Suppressor macrophage treated with lipopolysaccharide for 1 hour (primary cell): ENCODE data around the gene OR52N4.
"Not testable (repeated sequence)": the region's sequence is repeated elsewhere in the genome, so short reads cannot be mapped to it uniquely, and the experiment has no call there.

Experiments used
- DNase-seq, 3 donors: peaks; one replicate each; pipeline ENCODE4 v3.0.0-alpha.2; 2020 to 2022

Gene OR52N4

DNA sequence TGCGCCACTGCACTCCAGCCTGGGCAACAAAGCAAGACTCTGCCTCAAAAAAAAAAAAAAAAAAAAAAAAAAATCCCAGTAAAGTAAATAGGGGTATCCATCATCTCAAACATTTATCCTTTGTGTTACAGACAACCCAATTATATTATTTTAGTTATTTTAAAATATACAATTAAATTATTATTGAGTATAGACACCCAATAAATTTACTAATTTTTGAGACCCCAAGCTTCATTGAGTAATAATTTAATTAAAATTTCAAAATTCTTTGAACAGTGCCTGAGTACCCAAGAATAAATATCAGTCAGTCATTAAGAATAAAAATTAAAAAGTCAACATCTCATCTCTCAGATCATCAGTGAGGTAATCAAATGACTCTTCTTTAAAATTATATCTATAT lies at the start of gene OR52N4:
Gene OR52N4 (plus strand): TSS at position 301 of the 400 bp plus-strand sequence. CDS start 498 bp downstream, outside the sequence.
- no peak for DNase-seq

DNA sequence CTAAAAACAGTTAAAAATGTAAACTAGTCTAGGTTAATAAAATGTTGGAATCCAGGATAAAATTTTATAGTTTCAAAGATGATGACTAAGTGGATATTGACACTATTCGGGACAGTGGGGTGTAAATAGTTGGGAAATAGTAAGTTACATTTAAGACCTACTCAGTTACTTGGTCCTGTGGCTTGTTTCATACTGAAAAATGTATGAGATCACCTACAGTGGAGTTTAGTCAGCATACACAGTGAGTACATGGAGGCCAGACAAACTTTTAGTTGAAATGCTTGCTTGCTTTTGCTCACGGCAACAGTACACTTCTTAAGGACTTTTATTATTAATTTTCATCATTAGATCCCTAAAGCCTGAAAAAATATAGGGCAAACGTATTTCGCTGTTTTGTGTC lies 48.4 kb upstream of the OR52N4 start:
- no peak for DNase-seq

DNA sequence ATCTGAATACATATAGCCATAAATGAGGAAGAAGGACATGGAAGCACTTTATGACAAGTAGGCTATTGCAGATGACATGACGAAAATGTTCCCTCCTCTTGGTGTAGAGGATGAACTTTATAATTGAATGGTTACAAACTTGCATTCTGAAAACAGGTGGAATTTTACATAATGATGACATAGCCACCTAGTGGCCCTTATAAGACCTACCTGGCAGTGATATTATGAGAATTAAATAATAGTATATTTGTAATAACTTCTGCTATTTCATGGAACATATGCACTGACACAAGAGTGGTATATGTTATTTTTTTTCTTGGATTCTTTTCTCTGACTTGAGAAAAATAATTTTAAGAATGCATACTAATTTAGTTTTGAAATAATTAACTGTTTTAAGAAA lies 41.5 kb upstream of the OR52N4 start:
- no peak for DNase-seq

DNA sequence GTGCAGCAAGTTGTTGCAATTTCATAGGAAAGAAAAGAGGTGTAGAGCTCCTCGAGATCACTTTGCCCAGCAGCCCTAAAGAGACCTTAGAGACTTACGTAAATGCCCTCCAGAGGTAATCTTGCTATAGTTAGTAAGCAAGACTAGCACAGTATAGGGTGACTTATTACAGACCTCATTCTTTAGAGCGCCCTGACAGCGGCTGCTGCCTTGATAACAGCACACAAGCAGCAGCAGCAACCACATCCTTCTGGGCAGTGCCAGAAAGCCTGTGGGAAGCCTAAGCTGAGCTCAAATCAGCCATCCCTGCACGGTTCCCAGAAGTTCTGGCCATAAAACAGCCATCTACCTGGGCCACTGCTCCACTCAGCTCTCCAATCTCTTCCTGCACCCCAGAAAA lies 40.3 kb upstream of the OR52N4 start:
- DNase-seq = no peak

DNA sequence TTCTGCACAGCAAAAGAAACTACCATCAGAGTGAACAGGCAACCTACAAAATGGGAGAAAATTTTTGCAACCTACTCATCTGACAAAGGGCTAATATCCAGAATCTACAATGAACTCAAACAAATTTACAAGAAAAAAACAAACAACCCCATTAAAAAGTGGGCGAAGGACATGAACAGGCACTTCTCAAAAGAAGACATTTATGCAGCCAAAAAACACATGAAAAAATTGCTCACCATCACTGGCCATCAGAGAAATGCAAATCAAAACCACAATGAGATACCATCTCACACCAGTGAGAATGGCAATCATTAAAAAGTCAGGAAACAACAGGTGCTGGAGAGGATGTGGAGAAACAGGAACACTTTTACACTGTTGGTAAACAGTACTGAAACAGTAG lies 37.5 kb upstream of the OR52N4 start:
- DNase-seq = not testable (repeated sequence)

DNA sequence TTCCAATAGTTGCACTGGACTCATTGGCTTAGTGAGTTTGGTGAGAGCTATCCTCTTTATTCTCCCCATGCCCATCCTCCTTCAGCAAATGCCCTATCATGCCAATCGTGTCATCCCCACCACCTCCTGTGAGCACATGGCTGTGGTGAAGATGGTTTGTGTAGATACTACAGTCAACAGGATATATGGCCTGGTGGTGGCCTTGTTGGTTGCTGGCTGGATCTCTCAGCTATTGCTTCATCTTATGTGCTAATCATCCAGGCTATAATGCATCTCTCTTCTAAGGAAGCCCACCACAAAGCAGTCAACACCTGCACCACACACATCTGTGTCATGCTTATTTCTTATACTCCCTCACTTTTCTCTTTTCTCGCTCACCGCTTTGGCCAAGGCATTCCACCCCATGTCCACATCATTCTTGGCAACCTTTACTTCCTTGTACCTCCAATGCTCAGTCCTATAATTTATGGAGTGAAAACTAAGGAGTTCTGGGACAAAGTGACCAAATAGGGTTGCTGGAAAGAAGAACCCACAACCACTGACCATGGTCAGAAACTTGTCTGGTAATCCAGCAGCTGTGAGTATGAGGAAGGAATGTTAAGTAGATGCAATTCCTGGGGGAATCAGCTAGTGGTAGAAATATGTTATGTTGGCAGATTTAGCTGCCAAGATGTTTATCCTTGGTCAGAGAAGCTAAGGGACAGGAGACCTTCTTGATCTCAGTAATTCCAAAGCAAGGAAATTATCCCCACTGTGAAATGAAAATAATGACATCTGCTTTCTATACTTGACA lies 34.1 kb upstream of the OR52N4 start:
- no peak for DNase-seq

DNA sequence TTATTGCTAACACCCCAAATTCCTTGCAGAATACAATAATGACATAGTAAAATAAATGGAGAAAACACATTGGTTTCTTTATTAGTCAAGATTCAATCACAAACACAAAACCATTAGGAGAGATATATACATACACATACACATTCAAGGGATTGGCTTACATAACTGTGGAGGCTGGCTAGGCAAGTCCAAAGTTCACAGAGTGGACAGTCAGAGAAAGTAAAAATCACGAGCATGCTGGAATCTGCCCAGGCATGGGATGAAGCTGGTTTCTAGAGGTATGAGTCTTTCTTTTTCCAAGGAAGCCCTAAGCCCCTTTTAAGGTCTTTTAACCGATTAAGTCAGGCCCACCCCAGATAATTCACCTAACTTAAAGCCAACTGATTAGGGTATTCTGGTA lies 31.4 kb upstream of the OR52N4 start:
- no peak for DNase-seq

DNA sequence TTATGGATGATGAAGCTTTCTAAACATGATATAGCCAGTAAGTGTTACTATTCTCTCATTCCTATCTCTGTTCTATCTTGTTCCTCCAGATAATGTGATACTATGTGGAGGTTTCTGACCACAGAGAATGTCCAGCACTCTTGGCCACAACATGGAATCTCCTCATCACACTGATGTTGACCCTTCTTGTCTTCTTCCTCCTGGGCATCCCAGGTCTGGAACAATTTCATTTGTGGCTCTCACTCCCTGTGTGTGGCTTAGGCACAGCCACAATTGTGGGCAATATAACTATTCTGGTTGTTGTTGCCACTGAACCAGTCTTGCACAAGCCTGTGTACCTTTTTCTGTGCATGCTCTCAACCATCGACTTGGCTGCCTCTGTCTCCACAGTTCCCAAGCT lies 27.7 kb upstream of the OR52N4 start:
- DNase-seq = no peak

DNA sequence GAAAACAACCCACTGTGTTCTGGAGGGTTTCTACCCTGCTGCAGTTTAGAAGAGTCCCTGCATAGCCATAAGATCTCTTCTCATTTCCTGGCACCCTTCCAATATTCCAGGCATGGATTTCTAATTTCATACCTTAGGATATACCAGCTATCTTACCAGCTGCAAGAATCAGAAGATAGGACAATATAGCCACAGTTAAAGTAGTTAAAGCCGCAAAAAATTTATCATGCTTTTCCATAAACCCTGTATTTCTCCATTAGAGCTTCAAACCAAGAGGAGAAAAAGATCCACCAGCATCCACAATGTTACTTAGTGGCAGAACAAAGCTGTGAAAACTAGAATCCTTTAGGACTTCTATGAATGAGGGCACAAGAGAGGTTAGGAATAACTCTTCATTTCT lies 26.4 kb upstream of the OR52N4 start:
- DNase-seq = no peak

DNA sequence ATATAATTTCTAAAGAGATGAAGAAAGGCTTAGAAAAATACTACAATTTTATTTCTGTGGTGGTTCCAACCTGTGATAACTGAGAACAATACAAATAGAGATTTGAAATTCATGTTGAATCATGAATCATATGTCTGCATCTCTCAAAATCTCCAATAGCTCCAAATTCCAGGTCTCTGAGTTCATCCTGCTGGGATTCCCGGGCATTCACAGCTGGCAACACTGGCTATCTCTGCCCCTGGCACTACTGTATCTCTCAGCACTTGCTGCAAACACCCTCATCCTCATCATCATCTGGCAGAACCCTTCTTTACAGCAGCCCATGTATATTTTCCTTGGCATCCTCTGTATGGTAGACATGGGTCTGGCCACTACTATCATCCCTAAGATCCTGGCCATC lies 17.6 kb upstream of the OR52N4 start, which contains the start of gene OR56B1:
Gene OR56B1 (plus strand): TSS at position 53 of the 400 bp plus-strand sequence. CDS start 69 bp downstream, at position 122.
- no peak for DNase-seq

DNA sequence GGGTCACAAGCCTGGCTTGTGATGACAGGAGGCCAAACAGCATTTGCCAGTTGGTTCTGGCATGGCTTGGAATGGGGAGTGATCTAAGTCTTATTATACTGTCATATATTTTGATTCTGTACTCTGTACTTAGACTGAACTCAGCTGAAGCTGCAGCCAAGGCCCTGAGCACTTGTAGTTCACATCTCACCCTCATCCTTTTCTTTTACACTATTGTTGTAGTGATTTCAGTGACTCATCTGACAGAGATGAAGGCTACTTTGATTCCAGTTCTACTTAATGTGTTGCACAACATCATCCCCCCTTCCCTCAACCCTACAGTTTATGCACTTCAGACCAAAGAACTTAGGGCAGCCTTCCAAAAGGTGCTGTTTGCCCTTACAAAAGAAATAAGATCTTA lies 17.0 kb upstream of the OR52N4 start:
- no peak for DNase-seq

DNA sequence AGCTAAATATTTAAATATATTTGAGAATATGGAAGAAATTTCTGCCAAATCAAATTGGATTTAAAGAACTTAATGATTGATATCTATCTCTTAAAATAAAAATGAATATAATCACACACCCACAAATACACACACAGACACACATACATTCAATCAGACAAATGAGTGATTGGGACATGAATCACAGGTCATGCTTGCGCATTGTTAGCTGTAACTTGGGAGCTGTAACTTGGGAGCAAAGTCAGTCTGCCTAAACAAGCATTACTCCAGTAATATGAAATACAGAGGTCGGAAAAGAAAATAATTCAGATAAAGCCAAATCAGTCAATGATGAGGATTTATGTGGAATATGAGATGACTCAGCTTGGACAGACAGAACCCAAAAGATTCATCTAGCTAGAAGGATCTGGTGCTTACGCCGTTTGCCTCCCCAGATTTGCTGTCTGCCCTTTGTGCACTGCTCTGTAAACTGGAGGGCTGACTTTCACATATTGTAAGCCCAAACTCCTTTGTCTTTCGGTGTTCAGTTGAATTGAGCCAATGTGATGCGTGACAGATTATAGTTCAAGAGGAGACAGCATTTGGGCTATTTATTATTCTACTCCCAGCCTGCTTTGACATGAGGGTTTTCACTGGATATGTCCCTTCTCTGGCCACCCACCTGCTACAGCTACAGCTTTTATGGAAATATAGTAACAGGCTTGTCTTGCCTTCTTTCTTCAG lies 16.2 kb upstream of the OR52N4 start:
- no peak for DNase-seq

DNA sequence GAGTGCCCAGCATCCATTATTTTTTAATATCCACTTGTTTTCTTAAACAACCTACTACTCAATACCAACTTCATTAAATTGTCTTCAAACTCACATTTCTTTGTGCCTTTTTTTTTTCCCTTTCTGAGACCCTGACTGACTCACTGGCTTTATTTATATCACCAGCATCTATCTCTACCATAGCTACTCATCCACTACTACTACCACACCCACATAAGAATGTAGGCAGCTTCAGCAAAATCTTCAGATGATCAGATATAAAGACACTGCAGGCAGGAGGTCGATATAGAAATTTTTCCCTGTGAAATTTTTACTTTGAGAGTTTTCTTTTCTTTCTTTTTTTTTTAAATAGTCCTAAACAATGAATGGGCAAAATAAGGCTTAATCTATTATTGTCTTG lies 15.6 kb upstream of the OR52N4 start:
- no peak for DNase-seq

DNA sequence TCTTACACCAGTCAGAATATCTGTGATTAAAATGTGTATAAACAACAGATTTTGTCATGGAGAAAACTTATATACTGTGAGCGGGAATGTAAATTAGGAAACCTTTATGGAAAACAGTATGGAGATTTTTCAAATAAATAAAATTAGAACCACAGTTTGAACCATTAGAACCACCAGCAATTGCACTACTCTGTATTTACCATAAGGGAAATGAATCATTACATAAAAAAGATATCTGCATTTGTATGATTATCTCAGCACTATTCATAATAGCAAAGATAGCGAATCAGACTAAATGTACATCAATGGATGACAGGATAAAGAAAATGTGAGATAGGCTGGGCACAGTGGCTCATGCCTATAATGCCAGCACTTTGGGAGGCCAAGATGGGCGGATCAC lies 7.4 kb upstream of the OR52N4 start:
- no peak for DNase-seq

DNA sequence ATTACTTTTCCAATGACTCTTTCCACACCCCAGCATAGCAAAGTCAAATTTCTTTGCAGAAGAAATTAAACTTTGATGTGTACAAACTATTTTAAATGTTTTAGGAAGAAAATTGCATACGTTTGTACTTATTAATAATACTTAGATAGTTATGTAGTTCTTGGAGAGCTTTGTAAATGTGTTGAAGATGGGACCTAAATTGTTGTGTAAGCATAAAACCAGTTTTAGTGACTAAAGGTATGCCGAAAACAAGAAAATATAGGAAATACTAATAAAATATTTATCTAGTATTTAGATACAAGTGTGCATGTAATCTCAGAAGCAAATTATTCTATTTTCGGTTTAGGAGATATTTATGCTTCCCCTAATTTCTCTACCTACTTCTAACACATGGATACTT lies 4.2 kb upstream of the OR52N4 start:
- no peak for DNase-seq

DNA sequence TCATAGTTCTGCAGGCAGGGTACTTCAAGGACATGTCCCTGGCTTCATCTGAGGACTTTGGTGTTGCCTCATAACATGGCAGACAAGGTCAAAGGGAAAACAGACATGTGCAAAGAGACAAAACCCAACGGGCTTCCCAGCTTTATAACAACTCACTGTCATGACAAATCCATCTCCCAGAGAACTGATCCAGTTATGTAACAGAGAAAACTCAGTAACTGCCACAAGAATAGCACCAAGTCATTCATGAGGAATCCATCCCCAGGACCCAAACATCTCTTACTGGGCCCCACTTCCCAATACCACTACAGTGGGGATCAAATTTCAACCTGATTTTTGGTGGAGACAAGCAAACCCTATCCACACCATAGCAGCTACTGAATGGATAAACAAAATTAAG lies 13.0 kb downstream of the OR52N4 start:
- DNase-seq = no peak

DNA sequence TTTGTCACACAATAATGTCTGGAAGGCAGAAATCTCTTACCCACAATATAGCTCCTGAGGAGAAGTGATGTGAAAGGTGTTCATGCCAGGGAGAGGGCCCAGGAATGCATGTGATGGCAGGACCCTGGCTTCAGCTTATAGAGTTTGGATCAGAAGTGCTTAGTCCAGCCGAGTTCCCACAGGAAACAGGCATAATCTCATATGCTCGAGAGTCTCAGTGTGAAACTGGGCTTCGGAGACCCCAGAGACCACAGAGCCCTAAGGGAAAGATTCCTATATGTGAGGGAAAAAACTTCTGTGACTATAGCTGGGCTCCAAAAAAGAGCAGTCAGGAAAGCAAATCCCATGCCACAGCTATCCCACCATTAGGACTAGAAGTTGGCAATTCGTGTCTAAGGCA lies 29.2 kb downstream of the OR52N4 start, which contains the start of gene OR52N5:
Gene OR52N5 (minus strand): TSS at position 101 of the 400 bp plus-strand sequence. CDS start 4,721 bp downstream, outside the sequence.
- DNase-seq = no peak

DNA sequence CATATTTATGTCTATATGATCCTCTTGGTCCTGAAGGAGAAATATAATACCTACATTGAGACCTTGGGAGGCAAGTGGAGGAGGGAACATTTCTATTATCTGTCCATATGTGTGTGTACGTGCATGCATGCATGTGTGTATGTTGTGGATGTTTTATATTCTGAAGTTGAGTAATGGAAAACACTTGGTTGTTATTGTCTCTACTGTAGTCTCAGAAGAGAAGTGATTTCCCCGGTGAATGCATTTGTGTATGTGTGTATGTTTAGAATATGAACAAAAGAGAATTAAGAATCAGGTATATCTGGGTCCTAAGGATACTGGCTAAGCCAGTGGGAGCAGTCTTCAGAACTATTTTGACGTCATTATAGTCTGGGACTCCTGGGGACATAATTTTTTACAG lies 37.1 kb downstream of the OR52N4 start, which contains the start of gene OR52N1:
Gene OR52N1 (minus strand): TSS at position 101 of the 400 bp plus-strand sequence. CDS start 2,449 bp downstream, outside the sequence.
- DNase-seq = no peak

DNA sequence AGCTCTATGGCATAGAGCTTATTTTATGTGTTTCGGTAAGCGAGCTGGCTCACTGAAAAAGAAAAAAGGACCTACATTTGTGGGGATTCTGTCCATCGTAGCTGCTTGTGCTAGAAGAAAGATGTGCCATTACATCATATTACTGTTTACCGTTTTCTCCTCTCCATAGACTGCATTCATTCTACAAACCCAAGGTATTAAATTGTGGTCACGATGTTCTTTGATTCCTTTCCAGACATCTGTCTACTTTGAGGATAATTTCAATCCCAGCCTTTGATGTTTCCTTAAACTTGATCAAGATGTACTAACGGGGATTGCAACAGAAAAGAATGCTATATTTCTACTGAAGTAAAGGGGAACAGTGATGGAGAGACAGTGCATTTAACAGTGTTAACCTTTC lies 42.5 kb downstream of the OR52N4 start:
- DNase-seq = no peak

DNA sequence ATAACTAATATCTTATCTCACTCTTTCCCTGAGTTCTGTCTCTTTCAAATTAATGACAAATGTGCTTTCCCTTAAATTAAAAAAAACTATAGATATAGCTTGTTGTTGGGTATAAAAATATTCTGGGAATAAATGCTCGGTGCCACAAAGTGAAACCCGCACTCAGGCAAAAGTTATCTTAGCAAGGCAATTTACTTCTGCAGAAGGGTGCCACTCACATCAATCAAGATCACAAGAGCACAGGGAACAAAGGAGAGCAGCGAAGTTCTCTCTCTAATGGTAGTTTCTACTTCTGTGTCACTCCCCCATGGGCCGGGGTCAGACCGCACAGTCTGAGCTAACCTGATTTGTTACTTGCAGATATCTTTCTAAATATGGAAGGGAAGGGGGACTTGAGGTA lies 49.9 kb downstream of the OR52N4 start:
- DNase-seq = no peak
